22Rv1 (cell line): Measurements from ENCODE around the gene MEIS3.
"Not testable (repeated sequence)": the region's sequence is repeated elsewhere in the genome, so short reads cannot be mapped to it uniquely, and the experiment has no call there.

Experiments
- H3K27ac ChIP-seq: fragments of 450-650 bp; 2 replicates; pipeline ENCODE4 v1.5.1; 2017
- CTCF ChIP-seq: fragments of 450-650 bp; IDR thresholded peaks from 2 replicates; pipeline ENCODE4 v1.5.1; 2017; ENCODE audit warnings: mild to moderate bottlenecking
- ZFX ChIP-seq: fragments of 450-650 bp; IDR thresholded peaks from 2 replicates; pipeline ENCODE4 v1.6.1; 2017; ENCODE audit warnings: antibody characterized with exemption, borderline replicate concordance

Gene MEIS3

GRCh38 chr19:47418692-47419029, 666 bp downstream of the MEIS3 start:
- no peak for TF ChIP-seq CTCF
- TF ChIP-seq ZFX: no peak
- no peak overlapping the region for H3K27ac ChIP-seq

GRCh38 chr19:47417746-47418691, 1.3 kb downstream of the MEIS3 start:
- no peak overlapping the region for H3K27ac ChIP-seq
- TF ChIP-seq ZFX (no peak), CTCF (no peak)

- H3K27ac ChIP-seq: no peak overlapping the region
- TF ChIP-seq ZFX (no peak), CTCF (no peak)
These were observed 2.1 kb downstream of the MEIS3 start for GRCh38 chr19:47417107-47417745.

GRCh38 chr19:47416643-47416985, 2.7 kb downstream of the MEIS3 start:
- H3K27ac ChIP-seq: no peak overlapping the region
- TF ChIP-seq CTCF (no peak), ZFX (no peak)

GRCh38 chr19:47415953-47416642, 3.2 kb downstream of the MEIS3 start:
- TF ChIP-seq ZFX: no peak
- TF ChIP-seq CTCF: no peak
- no peak overlapping the region for H3K27ac ChIP-seq

- TF ChIP-seq ZFX (no peak), CTCF (peak; percentile 76)
- no peak overlapping the region for H3K27ac ChIP-seq
These were observed 4.9 kb downstream of the MEIS3 start for GRCh38 chr19:47414469-47414868.

- H3K27ac ChIP-seq: no peak overlapping the region
- TF ChIP-seq ZFX: no peak
These were observed 5.4 kb downstream of the MEIS3 start for GRCh38 chr19:47413941-47414340.

- not testable (repeated sequence) for H3K27ac ChIP-seq
These were observed 7.6 kb downstream of the MEIS3 start for GRCh38 chr19:47411696-47412095.
